Cardiac muscle cell (in vitro differentiated cells and primary cell): ENCODE measurements around the gene MSL1. TPM values are rescaled to one million over a fixed set of nuclear protein-coding genes. Genes with fewer than 3 reads are reported as not detected.
A peak's percentile ranks its signal among the peaks of the same experiment; 100 is the strongest.

Source experiments
- DNase-seq, 2 donors: peaks; one replicate each; pipeline versions ENCODE4 v3.0.0 to v3.0.0-alpha.2; 2010 to 2017; ENCODE audit warnings: low read depth in 1 of 2, low spot score in 1 of 2
- H3K27ac ChIP-seq: fragments of 200-600 bp; sonication (generic); 2 replicates; pipeline ENCODE4 v1.5.1; 2016
- H3K27me3 ChIP-seq: fragments of 200-600 bp; sonication (generic); 2 replicates; pipeline ENCODE4 v1.6.0; 2016; ENCODE audit warnings: control low read depth
- H3K36me3 ChIP-seq: fragments of 200-600 bp; sonication (generic); 2 replicates; pipeline ENCODE4 v1.5.1; 2016; ENCODE audit warnings: control low read depth
- H3K4me1 ChIP-seq: fragments of 200-600 bp; sonication (generic); 2 replicates; pipeline ENCODE4 v1.8.1; 2017; ENCODE audit warnings: low read depth, mild to moderate bottlenecking, mixed run types
- H3K4me3 ChIP-seq: fragments of 200-600 bp; sonication (generic); 2 replicates; pipeline ENCODE4 v1.5.1; 2016; ENCODE audit warnings: mild to moderate bottlenecking
- H3K9me3 ChIP-seq: fragments of 200-600 bp; sonication (generic); 2 replicates; pipeline ENCODE4 v1.5.1; 2017; ENCODE audit warnings: low read depth, mild to moderate bottlenecking, control low read depth
- CTCF ChIP-seq: IDR thresholded peaks from 2 replicates; pipeline ENCODE4 v1.5.1; 2012; ENCODE audit warnings: low read depth, mild to moderate bottlenecking, low read length
- polyA plus RNA-seq: library from polyadenylated mRNA; unstranded; fragments of >200 nt; fragmentation: Nextera tagmentation; extraction: Ambion mirVana; gene quantifications from 2 replicates; pipeline ENCODE4 v1.2.1, GENCODE V29; 2016
- total RNA-seq: library from RNA; depleted of rRNA; stranded (reverse); fragments of >200 nt; gene quantifications from 2 replicates; pipeline ENCODE4 v1.2.3, GENCODE V29; 2016

The MSL1 gene
- total and polyA plus RNA-seq, 2 experiments from 2014 or later, result 33.2 to 104 TPM

- Histone ChIP-seq H3K4me3 (peak overlapping the region; percentile 36), H3K36me3 (no peaks in the 10 kb centered on the region), H3K4me1 (peaks cover 29% of the 10 kb centered on the region), H3K27me3 (no peaks in the 10 kb centered on the region), H3K27ac (peak overlapping the region; percentile 53), H3K9me3 (no peaks in the 10 kb centered on the region)
- no peak for TF ChIP-seq CTCF
- peak; percentile 98 to 100 for DNase-seq
Observed at GRCh38 chr17:40098846-40099618, 22.7 kb upstream of the MSL1 start.

DNA sequence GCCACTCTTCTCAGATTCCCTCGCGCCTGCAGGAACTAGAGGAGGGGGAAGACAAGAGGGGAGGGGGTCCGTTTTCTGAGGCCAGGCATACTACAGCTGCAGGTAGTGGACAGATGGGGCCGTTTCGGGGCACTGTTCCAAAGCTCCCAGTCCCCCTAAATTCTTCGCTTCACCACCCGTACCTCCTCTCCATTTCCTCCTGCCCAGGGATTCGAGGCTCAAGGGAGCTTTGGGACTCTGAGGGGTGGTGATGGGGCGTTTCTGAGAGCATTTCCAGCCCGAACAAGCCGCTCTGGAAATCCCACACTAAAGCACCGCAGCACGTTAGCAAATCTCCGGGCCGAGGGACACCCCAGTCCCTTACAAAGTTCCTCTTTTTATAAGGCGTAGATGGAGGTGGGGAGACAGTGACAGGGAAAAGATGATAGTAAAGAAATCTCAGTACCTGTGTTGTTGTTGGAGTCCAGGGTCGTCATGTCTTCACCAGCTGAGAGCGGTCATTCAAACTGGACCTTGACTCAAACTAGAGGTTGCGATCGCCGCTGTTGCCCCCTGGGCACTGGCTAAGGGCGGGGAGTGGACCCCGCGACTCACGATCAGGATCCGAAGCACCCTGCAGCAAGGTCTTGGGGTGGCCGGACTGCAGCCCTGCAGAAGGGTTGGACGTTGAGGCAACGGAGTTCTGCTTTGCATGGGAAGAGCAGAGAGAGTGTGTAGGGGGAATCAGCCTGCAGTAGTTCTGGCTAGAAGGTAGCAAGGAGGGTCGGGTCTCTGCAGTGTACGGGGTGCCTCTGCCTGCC, 22.0 kb upstream of the MSL1 start:
- no peaks in the 10 kb centered on the region for H3K27me3 ChIP-seq
- H3K4me3 ChIP-seq, result peak overlapping the region; percentile 36
- H3K4me1 ChIP-seq, result peaks cover 29% of the 10 kb centered on the region
- H3K36me3 ChIP-seq, result no peaks in the 10 kb centered on the region
- no peaks in the 10 kb centered on the region for H3K9me3 ChIP-seq
- peak overlapping the region; percentile 59 for H3K27ac ChIP-seq
- no peak for DNase-seq
- TF ChIP-seq CTCF, result no peak

DNA sequence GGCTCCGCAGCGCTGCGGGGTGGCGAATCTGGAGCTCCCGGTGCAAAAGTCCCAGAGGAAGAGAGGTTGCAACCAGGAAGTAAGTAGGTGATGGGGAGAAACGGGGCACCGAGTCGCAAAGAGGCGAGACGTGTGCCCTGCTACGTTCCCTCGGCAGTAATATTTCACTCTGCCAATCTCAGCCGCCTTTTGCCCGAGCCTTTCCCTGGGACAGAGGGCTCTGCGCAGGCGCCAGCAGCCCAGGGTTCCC, 21.4 kb upstream of the MSL1 start, which contains the start of gene NR1D1:
NR1D1 (minus strand) TSS at position 171 of the 250 bp plus-strand sequence. CDS start 495 bp downstream, outside the sequence.
- Histone ChIP-seq H3K27ac (peak within 1 kb of the TSS; percentile 71), H3K4me3 (peak within 1 kb of the TSS; percentile 36), H3K4me1 (peaks cover 29% of the 10 kb centered on the region), H3K9me3 (no peaks in the 10 kb centered on the region), H3K36me3 (no peaks in the 10 kb centered on the region), H3K27me3 (no peaks in the 10 kb centered on the region)
- no peak for DNase-seq
- TF ChIP-seq CTCF, result no peak

GRCh38 chr17:40100669-40101366, 21.0 kb upstream of the MSL1 start:
- H3K9me3 ChIP-seq, result no peaks in the 10 kb centered on the region
- no peaks in the 10 kb centered on the region for H3K27me3 ChIP-seq
- no peaks in the 10 kb centered on the region for H3K36me3 ChIP-seq
- H3K27ac ChIP-seq, result peak overlapping the region; percentile 71
- peak; percentile 98 to 99 for DNase-seq
- peak overlapping the region; percentile 36 for H3K4me3 ChIP-seq
- peaks cover 29% of the 10 kb centered on the region for H3K4me1 ChIP-seq
- no peak for TF ChIP-seq CTCF

DNA sequence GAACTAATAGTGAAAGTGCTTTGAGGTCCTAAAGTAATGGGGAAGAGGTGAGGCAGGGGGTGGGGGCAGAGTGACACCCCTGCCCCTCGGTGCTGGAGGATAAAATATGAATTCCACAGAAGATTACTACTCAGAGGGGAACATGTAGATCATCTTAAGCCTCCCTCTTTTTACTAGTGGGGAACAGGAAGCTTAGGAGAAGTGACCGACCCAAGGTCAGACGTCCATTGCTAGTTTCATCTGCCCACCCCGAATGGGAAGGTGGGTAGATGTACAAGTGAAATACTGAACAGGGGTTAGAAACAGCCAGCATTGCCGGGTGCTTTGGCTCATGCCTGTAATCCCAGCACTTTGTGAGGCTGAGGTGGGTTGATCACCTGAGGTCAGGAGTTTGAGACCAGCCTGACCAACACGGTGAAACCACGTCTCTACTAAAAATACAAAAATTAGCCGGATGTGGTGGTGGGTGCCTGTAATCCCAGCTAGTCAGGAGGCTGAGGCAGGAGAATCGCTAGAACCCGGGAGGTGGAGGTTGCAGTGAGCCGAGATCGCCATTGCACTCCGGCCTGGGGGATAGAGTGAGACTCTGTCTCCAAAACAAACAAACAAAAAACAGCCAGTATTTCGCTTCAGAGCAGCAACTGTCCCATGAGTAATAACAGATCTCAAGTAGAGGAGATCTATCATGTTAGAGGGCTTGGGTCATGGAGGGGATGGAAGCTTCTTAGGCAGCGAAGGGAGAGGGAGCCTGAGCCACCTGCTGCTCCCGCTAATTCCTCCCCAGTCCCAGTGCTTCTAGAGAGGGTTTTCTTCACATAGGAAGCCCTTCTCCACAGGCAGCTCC, 20.2 kb upstream of the MSL1 start:
- Histone ChIP-seq H3K4me1 (peaks cover 29% of the 10 kb centered on the region), H3K9me3 (no peaks in the 10 kb centered on the region), H3K27ac (peak overlapping the region; percentile 71), H3K36me3 (no peaks in the 10 kb centered on the region), H3K4me3 (no peak overlapping the region), H3K27me3 (no peaks in the 10 kb centered on the region)
- TF ChIP-seq CTCF, result no peak
- DNase-seq, result no peak
